ENCODE data around the gene BEST4. TPM values are rescaled to one million over a fixed set of nuclear protein-coding genes. Genes with fewer than 3 reads are reported as not detected.

BEST4 gene
- total RNA-seq, 2 experiments from 2014 or later, result 0.44 to 3.1 TPM

DNA sequence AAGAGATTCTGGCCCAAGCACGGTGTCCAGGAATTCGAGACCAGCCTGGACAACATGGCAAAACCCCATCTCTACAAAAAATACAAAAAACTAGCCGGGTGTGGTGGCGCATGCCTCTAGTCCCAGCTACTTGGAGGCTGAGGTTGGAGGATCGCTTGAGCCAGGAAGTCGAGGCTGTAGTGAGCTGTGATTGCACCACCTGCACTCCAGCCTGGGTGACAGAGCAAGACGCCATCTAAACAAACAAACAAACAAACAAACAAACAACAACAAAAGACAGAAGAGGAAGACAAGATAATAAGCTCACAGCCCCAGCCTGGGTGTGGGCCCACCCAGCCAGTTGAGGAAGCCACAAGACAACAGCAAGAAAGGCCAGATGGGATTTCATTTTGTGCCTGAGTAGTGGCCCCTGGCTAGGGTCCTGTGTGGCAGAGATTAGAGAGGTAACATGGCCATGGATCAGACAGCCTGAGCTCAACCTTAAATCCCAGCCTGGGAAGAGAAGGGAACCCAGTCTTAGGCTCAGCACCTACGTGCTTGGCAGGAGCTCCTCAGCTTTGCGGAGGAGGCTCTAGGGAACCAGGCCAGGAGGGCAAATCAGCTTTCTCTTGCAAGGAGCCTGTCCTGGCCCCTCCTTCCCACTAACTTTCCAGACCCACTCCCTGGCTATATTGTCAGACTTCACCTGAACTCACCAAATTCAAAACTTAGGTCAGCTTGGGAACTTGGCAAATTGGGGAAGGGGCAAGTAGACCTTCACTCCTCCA is 4.9 kb upstream of the BEST4 start:
- Histone ChIP-seq H3K9me3 (ENCODE audit: low read length) (no peaks in the 10 kb centered on the region), H3K9me2 (ENCODE audit: insufficient read depth, low read length) (no peaks in the 10 kb centered on the region), H4K20me1 (ENCODE audit: insufficient read depth, low read length) (no peaks in the 10 kb centered on the region), H3K79me2 (ENCODE audit: insufficient read depth, low read depth, low read length) (no peaks in the 10 kb centered on the region), H3K4me1 (ENCODE audit: insufficient read depth, low read length, poor library complexity, severe bottlenecking) (no peaks in the 10 kb centered on the region), H3K4me2 (ENCODE audit: low read length) (no peak overlapping the region), H3K4me3 (ENCODE audit: low read depth, low read length, poor library complexity, severe bottlenecking) (no peak overlapping the region), H2AFZ (ENCODE audit: low read length) (no peak overlapping the region), H3K36me3 (ENCODE audit: insufficient read depth, low read length) (no peaks in the 10 kb centered on the region), H3K27ac (ENCODE audit: low read depth, low read length, poor library complexity, severe bottlenecking) (no peak overlapping the region)
- no peak for DNase-seq (ENCODE audit: low spot score)
- intact Hi-C loops (cut with micrococcal nuclease; ENCODE audit: unreplicated experiment), result loop anchor here (2.0 to 5.0 kb wide), 2 partner anchors 218 to 509 kb away; partner anchors contain the start of gene HECTD3
- ChIA-PET CTCF (ENCODE audit: unreplicated experiment) (interaction anchor here (0.5 to 0.6 kb wide), 2 partner anchors 17 to 219 kb away, joined by 3 read pairs; partner anchors contain the start of gene UROD), POLR2A (interaction anchor here (0.6 to 1.2 kb wide), 8 partner anchors 10 to 785 kb away, joined by 3 to 5 read pairs (median 3); no protein-coding TSS in a partner anchor)
- no TSS peak for BruUV-seq (replicated peaks)
- no peak for TF ChIP-seq EZH2phosphoT487 (IDR thresholded peaks at IDR 0.05; ENCODE audit: borderline replicate concordance, low read depth, low read length)
- no peak for TF ChIP-seq CTCF (conservative IDR thresholded peaks at IDR 0.05; ENCODE audit: low read length)

DNA sequence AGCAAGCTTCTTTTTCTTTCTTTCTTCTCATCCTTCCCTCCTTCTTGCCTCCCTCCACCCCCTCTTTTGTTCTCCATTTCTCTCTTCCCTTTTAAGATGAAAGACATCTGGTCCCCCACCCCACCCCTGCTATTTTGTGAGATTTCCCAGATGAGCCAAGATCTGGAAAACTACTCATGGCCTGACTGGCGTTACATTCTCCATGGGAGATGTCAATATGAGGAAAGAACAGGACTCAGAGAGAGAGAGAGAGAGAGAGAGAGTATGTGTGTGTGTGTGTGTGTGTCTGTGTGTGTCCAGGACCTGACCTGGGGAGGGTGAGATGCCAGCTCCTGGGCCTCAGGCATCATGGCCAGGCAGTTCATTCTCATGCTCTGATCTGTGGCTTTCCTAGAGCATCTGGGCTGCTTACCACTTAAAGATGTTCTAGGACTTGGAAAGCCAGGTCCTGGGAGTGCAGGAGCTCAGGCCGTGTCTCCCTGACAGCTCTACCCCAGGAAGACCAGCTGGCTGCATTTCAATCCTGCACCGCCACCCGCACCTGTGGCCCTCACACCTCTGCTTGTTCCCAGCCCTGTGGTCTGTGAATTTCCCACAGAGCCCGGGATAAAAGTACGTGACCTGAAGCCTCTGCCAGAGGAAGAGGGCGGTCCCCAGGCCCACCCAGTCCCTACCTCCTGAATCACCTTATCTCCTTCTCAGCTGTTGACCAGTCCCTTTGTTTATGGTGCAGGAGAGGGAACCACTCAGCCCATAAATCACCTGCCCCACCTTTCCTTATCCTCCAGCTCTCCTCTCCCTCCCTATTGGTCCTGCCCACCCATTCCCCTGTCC is 3.2 kb upstream of the BEST4 start:
- DNase-seq (ENCODE audit: low spot score), result no peak
- Histone ChIP-seq H3K9me3 (ENCODE audit: low read length) (no peaks in the 10 kb centered on the region), H3K4me3 (ENCODE audit: low read depth, low read length, poor library complexity, severe bottlenecking) (no peak overlapping the region), H3K36me3 (ENCODE audit: insufficient read depth, low read length) (no peaks in the 10 kb centered on the region), H3K27ac (ENCODE audit: low read depth, low read length, poor library complexity, severe bottlenecking) (no peak overlapping the region), H3K4me2 (ENCODE audit: low read length) (no peak overlapping the region), H3K9me2 (ENCODE audit: insufficient read depth, low read length) (no peaks in the 10 kb centered on the region), H4K20me1 (ENCODE audit: insufficient read depth, low read length) (no peaks in the 10 kb centered on the region), H3K79me2 (ENCODE audit: insufficient read depth, low read depth, low read length) (no peaks in the 10 kb centered on the region), H2AFZ (ENCODE audit: low read length) (no peak overlapping the region), H3K4me1 (ENCODE audit: insufficient read depth, low read length, poor library complexity, severe bottlenecking) (peaks cover 5% of the 10 kb centered on the region)
- ChIA-PET POLR2A (interaction anchor here (0.7 to 1.6 kb wide), 8 partner anchors 9 to 93 kb away, joined by 3 to 5 read pairs (median 3); partner anchors contain the start of gene PLK3), CTCF (ENCODE audit: unreplicated experiment) (no interaction called here)
- intact Hi-C loops (cut with micrococcal nuclease; ENCODE audit: unreplicated experiment), result loop anchor here (5.0 kb wide), 1 partner anchor 511 kb away; no protein-coding TSS in a partner anchor
- BruUV-seq (replicated peaks), result no TSS peak
- TF ChIP-seq CTCF (conservative IDR thresholded peaks at IDR 0.05; ENCODE audit: low read length) (no peak), EZH2phosphoT487 (IDR thresholded peaks at IDR 0.05; ENCODE audit: borderline replicate concordance, low read depth, low read length) (no peak)
